ENCODE measurements around the gene SYT6. TPM values are rescaled to one million over a fixed set of nuclear protein-coding genes. Genes with fewer than 3 reads are reported as not detected.

The SYT6 gene
- total and polyA plus RNA-seq, 10 of the 15 experiments (the other 5 are each of a cell fraction or from before 2014, with no cell fraction given): 0.05 to 0.39 TPM; not detected in 8

- in situ Hi-C loops (cut with MboI) (no loop called here), intact Hi-C loops (cut with micrococcal nuclease; ENCODE audit: unreplicated experiment) (no loop called here)
- Histone ChIP-seq H3K79me2 (ENCODE audit: control insufficient read depth, insufficient read depth, low read length) (no peaks in the 10 kb centered on the region), H3K4me1 (ENCODE audit: control insufficient read depth, insufficient read depth, low read length) (no peaks in the 10 kb centered on the region), H4K20me1 (ENCODE audit: control insufficient read depth, insufficient read depth) (no peaks in the 10 kb centered on the region), H3K9ac (ENCODE audit: control insufficient read depth, insufficient read depth, low read length) (no peak overlapping the region), H3K27ac (ENCODE audit: control insufficient read depth, insufficient read depth) (no peak overlapping the region), H3K9me3 (replicated peaks; ENCODE audit: control insufficient read depth, insufficient read depth, low read length) (no peaks in the 10 kb centered on the region), H2AFZ (ENCODE audit: control insufficient read depth, low read depth, low read length) (no peak overlapping the region), H3K4me3 (no peak overlapping the region), H3K4me2 (ENCODE audit: control insufficient read depth, insufficient read depth) (no peak overlapping the region), H3K27me3 (replicated peaks in 1 of 2; ENCODE audit: control insufficient read depth in 2 of 2, insufficient read depth in 2 of 2, low read length in 1 of 2) (peaks cover 13 to 19% of the 10 kb centered on the region in 2 experiments), H3K36me3 (ENCODE audit: control insufficient read depth in 2 of 2, insufficient read depth in 2 of 2, low read length in 1 of 2) (no peaks in the 10 kb centered on the region)
- BruUV-seq (replicated peaks): no TSS peak
- ChIA-PET POLR2A (no interaction called here), SMC1A (ENCODE audit: uncharacterized antibody, unreplicated experiment) (no interaction called here), CTCF (no interaction called here), RAD21 (ENCODE audit: unreplicated experiment) (no interaction called here)
- FAIRE-seq (no peak), DNase-seq (ENCODE audit: low read depth, low spot score) (no peak), ATAC-seq (no peak)
- TF ChIP-seq TAF1 (IDR thresholded peaks at IDR 0.05; ENCODE audit: borderline replicate concordance, low read depth, low read length): no peak
- TF ChIP-seq ETV6 (conservative IDR thresholded peaks at IDR 0.05 in 1 of 2, IDR thresholded peaks at IDR 0.05 in 1 of 2; ENCODE audit: borderline replicate concordance in 1 of 2, low read depth in 1 of 2): no peak
- TF ChIP-seq, protein P1, sequence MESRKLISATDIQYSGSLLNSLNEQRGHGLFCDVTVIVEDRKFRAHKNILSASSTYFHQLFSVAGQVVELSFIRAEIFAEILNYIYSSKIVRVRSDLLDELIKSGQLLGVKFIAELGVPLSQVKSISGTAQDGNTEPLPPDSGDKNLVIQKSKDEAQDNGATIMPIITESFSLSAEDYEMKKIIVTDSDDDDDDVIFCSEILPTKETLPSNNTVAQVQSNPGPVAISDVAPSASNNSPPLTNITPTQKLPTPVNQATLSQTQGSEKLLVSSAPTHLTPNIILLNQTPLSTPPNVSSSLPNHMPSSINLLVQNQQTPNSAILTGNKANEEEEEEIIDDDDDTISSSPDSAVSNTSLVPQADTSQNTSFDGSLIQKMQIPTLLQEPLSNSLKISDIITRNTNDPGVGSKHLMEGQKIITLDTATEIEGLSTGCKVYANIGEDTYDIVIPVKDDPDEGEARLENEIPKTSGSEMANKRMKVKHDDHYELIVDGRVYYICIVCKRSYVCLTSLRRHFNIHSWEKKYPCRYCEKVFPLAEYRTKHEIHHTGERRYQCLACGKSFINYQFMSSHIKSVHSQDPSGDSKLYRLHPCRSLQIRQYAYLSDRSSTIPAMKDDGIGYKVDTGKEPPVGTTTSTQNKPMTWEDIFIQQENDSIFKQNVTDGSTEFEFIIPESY (IDR thresholded peaks at IDR 0.05): no peak
- TF ChIP-seq IRF4 (IDR thresholded peaks at IDR 0.05; ENCODE audit: low read depth, low read length): no peak
- TF ChIP-seq DPF2 (IDR thresholded peaks at IDR 0.05): no peak
- TF ChIP-seq POU2F2 (IDR thresholded peaks at IDR 0.05; ENCODE audit: borderline replicate concordance, low read depth, low read length): no peak
- WGBS (ENCODE audit: insufficient coverage, insufficient replicate concordance, low lambda C conversion rate, missing lambda C conversion rate): 38% methylated on average over 41 of the region's 41 CpGs
These were observed 685 bp upstream of the SYT6 start for GRCh38 chr1:114154146-114154962.

All from GM12878 (cell line).